HEK293 (cell line): ENCODE measurements around the gene R3HDM2.
A peak's percentile ranks its signal among the peaks of the same experiment; 100 is the strongest.

ENCODE experiments used
- CTCF ChIA-PET: fragments of 350-600 bp; formaldehyde crosslinking; extraction: SDS; loops from one replicate; lab custom pipeline; 2021; ENCODE audit warnings: antibody characterized with exemption; lab: Yijun Ruan, JAX
- POLR2A ChIA-PET: fragments of 300-600 bp; formaldehyde crosslinking; extraction: SDS; loops from one replicate; lab custom pipeline; 2020; ENCODE audit warnings: antibody characterized with exemption, inconsistent platforms; lab: Yijun Ruan, JAX
- H3K27ac ChIP-seq: fragments of 200-500 bp; sonication (Bioruptor generic); 2 replicates; pipeline ENCODE4 v1.5.1; 2014; ENCODE audit warnings: low read depth, low read length, control low read depth, inconsistent platforms; ENCODE audit errors: extremely low read depth
- H3K36me3 ChIP-seq, 2 experiments: fragments of 200-500 bp in 1 of 2; sonication (Bioruptor generic) in 1 of 2; 1 replicate in 1 of 2; 2 replicates in 1 of 2; pipeline ENCODE4 v1.5.1; 2014 to 2017; ENCODE audit warnings: inconsistent platforms in 2 of 2, low read length in 2 of 2; ENCODE audit not compliant: control insufficient read depth in 2 of 2, insufficient read depth in 1 of 2
- H3K4me1 ChIP-seq: fragments of 200-500 bp; sonication (Bioruptor generic); 2 replicates; pipeline ENCODE4 v1.5.1; 2014; ENCODE audit warnings: mild to moderate bottlenecking, low read length, inconsistent platforms; ENCODE audit not compliant: control insufficient read depth, insufficient read depth
- H3K4me3 ChIP-seq: 2 replicates; pipeline ENCODE4 v1.5.1; 2011; ENCODE audit warnings: low read depth, mild to moderate bottlenecking, control low read depth, low read length, moderate library complexity
- H3K9me3 ChIP-seq: fragments of 200-500 bp; sonication (Bioruptor generic); 2 replicates; pipeline ENCODE4 v1.5.1; 2014; ENCODE audit warnings: low read depth, low read length, inconsistent platforms; ENCODE audit not compliant: control insufficient read depth, insufficient read depth
- GLIS1 ChIP-seq: fragments of 450-650 bp; formaldehyde crosslinking; IDR thresholded peaks from 2 replicates; pipeline ENCODE4 v1.5.1; 2016; ENCODE audit warnings: missing biosample characterization, missing genetic modification characterization
- HOXA7 ChIP-seq: sonication (generic); formaldehyde crosslinking; IDR thresholded peaks from 2 replicates; pipeline ENCODE4 v1.8.1; 2022; ENCODE audit warnings: missing genetic modification reagents, borderline replicate concordance
- HOXC10 ChIP-seq: sonication (generic); formaldehyde crosslinking; IDR thresholded peaks from 2 replicates; pipeline ENCODE4 v1.8.1; 2023; ENCODE audit warnings: mild to moderate bottlenecking, missing genetic modification reagents
- PRDM2 ChIP-seq: fragments of 450-650 bp; formaldehyde crosslinking; IDR thresholded peaks from 2 replicates; pipeline ENCODE4 v1.5.1; 2016; ENCODE audit warnings: missing biosample characterization, missing genetic modification characterization, borderline replicate concordance
- SCRT1 ChIP-seq: fragments of 450-650 bp; formaldehyde crosslinking; IDR thresholded peaks from 2 replicates; pipeline ENCODE4 v1.5.1; 2016; ENCODE audit warnings: missing biosample characterization, missing genetic modification characterization, borderline replicate concordance
- SCRT2 ChIP-seq: fragments of 450-650 bp; formaldehyde crosslinking; IDR thresholded peaks from 2 replicates; pipeline ENCODE4 v1.5.1; 2016; ENCODE audit warnings: missing biosample characterization, missing genetic modification characterization
- SP2 ChIP-seq: fragments of 450-650 bp; formaldehyde crosslinking; IDR thresholded peaks from 2 replicates; pipeline ENCODE4 v1.5.1; 2016; ENCODE audit warnings: missing biosample characterization, missing genetic modification characterization
- ZBTB48 ChIP-seq: fragments of 450-650 bp; formaldehyde crosslinking; IDR thresholded peaks from 2 replicates; pipeline ENCODE4 v1.5.1; 2016; ENCODE audit warnings: missing biosample characterization, missing genetic modification characterization
- ZBTB8A ChIP-seq: fragments of 450-650 bp; formaldehyde crosslinking; IDR thresholded peaks from 2 replicates; pipeline ENCODE4 v1.5.1; 2016; ENCODE audit warnings: missing biosample characterization, missing genetic modification characterization
- ZNF341 ChIP-seq: fragments of 450-650 bp; formaldehyde crosslinking; IDR thresholded peaks from 2 replicates; pipeline ENCODE4; 2016; ENCODE audit warnings: low read depth, missing biosample characterization, missing genetic modification characterization
- ZNF501 ChIP-seq: fragments of 450-650 bp; formaldehyde crosslinking; IDR thresholded peaks from 2 replicates; pipeline ENCODE4 v1.5.1; 2016; ENCODE audit warnings: missing biosample characterization, missing genetic modification characterization
- ZNF518A ChIP-seq: fragments of 450-650 bp; formaldehyde crosslinking; conservative IDR thresholded peaks from 2 replicates; pipeline ENCODE4 v1.5.1; 2016; ENCODE audit warnings: low read depth, missing biosample characterization, missing genetic modification characterization
- ZNF544 ChIP-seq: fragments of 450-650 bp; formaldehyde crosslinking; IDR thresholded peaks from 2 replicates; pipeline ENCODE4 v1.5.0; 2017; ENCODE audit warnings: missing biosample characterization, missing genetic modification characterization
- ZNF629 ChIP-seq: fragments of 450-650 bp; formaldehyde crosslinking; IDR thresholded peaks from 2 replicates; pipeline ENCODE4 v1.5.1; 2017; ENCODE audit warnings: missing biosample characterization, missing genetic modification characterization
- ZNF785 ChIP-seq: fragments of 450-650 bp; formaldehyde crosslinking; IDR thresholded peaks from 2 replicates; pipeline ENCODE4 v1.5.1; 2016; ENCODE audit warnings: missing biosample characterization, missing genetic modification characterization

Gene R3HDM2

GRCh38 chr12:57213763-57214397, 217.0 kb downstream of the R3HDM2 start:
- POLR2A ChIA-PET = interaction anchor here (0.6 to 2.2 kb wide), 8 partner anchors 14 to 1302 kb away, joined by 3 to 17 read pairs (median 4); partner anchors contain the start of gene SHMT2
- Histone ChIP-seq H3K4me1 (peaks cover 5% of the 10 kb centered on the region), H3K4me3 (no peak overlapping the region), H3K36me3 (peaks cover 0 to 40% of the 10 kb centered on the region in 2 experiments; a peak in 1 of 3 replicates), H3K27ac (no peak overlapping the region), H3K9me3 (no peaks in the 10 kb centered on the region)
- CTCF ChIA-PET = interaction anchor here (0.6 to 8.8 kb wide), 42 partner anchors 9 to 1280 kb away, joined by 3 to 628 read pairs (median 4); partner anchors contain the start of genes GLI1, INHBE, LRP1 and SHMT2
- peak; percentile 86 for TF ChIP-seq SCRT2
- TF ChIP-seq SCRT1 (tag by site-specific recombination) = peak; percentile 97
- peak; percentile 40; the same call in 1 of the 2 replicates for TF ChIP-seq SP2
- peak; percentile 79 for TF ChIP-seq ZNF341 (tag by site-specific recombination)
- peak; percentile 91; the same call in 1 of the 2 replicates for TF ChIP-seq ZBTB8A (tag by site-specific recombination)
- TF ChIP-seq ZNF518A (tag by site-specific recombination) = no peak
- no peak for TF ChIP-seq HOXA7 (CRISPR knock-in tag)
- TF ChIP-seq GLIS1 (tag by site-specific recombination) = peak; percentile 35
- 0 out of 2 replicates have a peak, but pooled peaks have one; percentile 0 for TF ChIP-seq ZNF501 (tag by site-specific recombination)
- no peak for TF ChIP-seq HOXC10 (CRISPR knock-in tag)
- no peak for TF ChIP-seq ZNF544
- TF ChIP-seq ZNF629 (tag by site-specific recombination) = no peak
- TF ChIP-seq PRDM2 (tag by site-specific recombination) = no peak
- peak; percentile 92 for TF ChIP-seq ZBTB48 (tag by site-specific recombination)
- no peak for TF ChIP-seq ZNF785
